ENCODE measurements around the gene HGS. TPM values are rescaled to one million over a fixed set of nuclear protein-coding genes. Genes with fewer than 3 reads are reported as not detected.

HGS gene
- total RNA-seq, 1 experiment from 2014 or later: 160 TPM

GRCh38 chr17:81681672-81682071, 2.1 kb upstream of the HGS start:
- ChIA-PET CTCF (interaction anchor here (1.1 kb wide), 1 partner anchor 9 kb away, joined by 3 read pairs; no protein-coding TSS in a partner anchor), POLR2A (interaction anchor here (0.6 to 5.0 kb wide), 6 partner anchors 16 to 1424 kb away, joined by 3 to 101 read pairs (median 30); partner anchors contain the start of genes CCDC137, NPLOC4, OXLD1 and SLC25A10)
- no peak for DNase-seq (ENCODE audit: unreplicated experiment)
- intact Hi-C loops (cut with micrococcal nuclease): loop anchor here (2.0 kb wide), 1 partner anchor 15 kb away; the partner anchor contains the start of genes CCDC137 and OXLD1
- no TSS peak for BruUV-seq (replicated peaks)
- no peaks in the 10 kb centered on the region for H3K9me3 Mint-ChIP-seq (ENCODE audit: unreplicated experiment)
- no peak for TF ChIP-seq CTCF (IDR thresholded peaks at IDR 0.05; ENCODE audit: unreplicated experiment)
- no peak overlapping the region for H3K27ac Mint-ChIP-seq (ENCODE audit: low read depth, unreplicated experiment)
- H3K27me3 Mint-ChIP-seq (ENCODE audit: insufficient read depth, unreplicated experiment): no peaks in the 10 kb centered on the region
- peaks cover 30% of the 10 kb centered on the region for H3K36me3 Mint-ChIP-seq (ENCODE audit: insufficient read depth, unreplicated experiment)
- peaks cover 5% of the 10 kb centered on the region for H3K4me1 Mint-ChIP-seq (ENCODE audit: insufficient read depth, unreplicated experiment)
- H3K4me3 Mint-ChIP-seq (ENCODE audit: unreplicated experiment): no peak overlapping the region

GRCh38 chr17:81682565-81683207, 1.1 kb upstream of the HGS start:
- ChIA-PET CTCF (interaction anchor here (0.8 to 1.1 kb wide), 2 partner anchors 10 to 14 kb away, joined by 3 read pairs; no protein-coding TSS in a partner anchor), POLR2A (interaction anchor here (0.6 to 5.0 kb wide), 13 partner anchors 13 to 1425 kb away, joined by 3 to 122 read pairs (median 11); partner anchors contain the start of genes CCDC137, FAAP100, MRPL12 and NDUFAF8)
- DNase-seq (ENCODE audit: unreplicated experiment): no peak
- H3K4me1 Mint-ChIP-seq (ENCODE audit: insufficient read depth, unreplicated experiment): peaks cover 5% of the 10 kb centered on the region
- H3K27me3 Mint-ChIP-seq (ENCODE audit: insufficient read depth, unreplicated experiment): no peaks in the 10 kb centered on the region
- H3K9me3 Mint-ChIP-seq (ENCODE audit: unreplicated experiment): no peaks in the 10 kb centered on the region
- intact Hi-C loops (cut with micrococcal nuclease): loop anchor here (1.0 to 2.0 kb wide), 2 partner anchors 16 to 45 kb away; partner anchors contain the start of genes CCDC137, NPLOC4, OXLD1 and TSPAN10
- peak overlapping the region; percentile 89 for H3K27ac Mint-ChIP-seq (ENCODE audit: low read depth, unreplicated experiment)
- H3K36me3 Mint-ChIP-seq (ENCODE audit: insufficient read depth, unreplicated experiment): peaks cover 40% of the 10 kb centered on the region
- H3K4me3 Mint-ChIP-seq (ENCODE audit: unreplicated experiment): peak overlapping the region; percentile 91
- no TSS peak for BruUV-seq (replicated peaks)
- TF ChIP-seq CTCF (IDR thresholded peaks at IDR 0.05; ENCODE audit: unreplicated experiment): no peak

GRCh38 chr17:81683208-81683583, 615 bp upstream of the HGS start:
- Mint-ChIP-seq H3K4me3 (ENCODE audit: unreplicated experiment) (peak overlapping the region; percentile 91), H3K27ac (ENCODE audit: low read depth, unreplicated experiment) (peak overlapping the region; percentile 89), H3K36me3 (ENCODE audit: insufficient read depth, unreplicated experiment) (peaks cover 41% of the 10 kb centered on the region), H3K27me3 (ENCODE audit: insufficient read depth, unreplicated experiment) (no peaks in the 10 kb centered on the region), H3K9me3 (ENCODE audit: unreplicated experiment) (no peaks in the 10 kb centered on the region), H3K4me1 (ENCODE audit: insufficient read depth, unreplicated experiment) (peaks cover 5% of the 10 kb centered on the region)
- ChIA-PET POLR2A (interaction anchor here (0.7 to 5.0 kb wide), 22 partner anchors 9 to 444 kb away, joined by 3 to 122 read pairs (median 6); partner anchors contain the start of genes CCDC137, FAAP100, MCRIP1 and MRPL12), CTCF (interaction anchor here (0.8 to 1.0 kb wide), 2 partner anchors 15 to 31 kb away, joined by 3 read pairs; no protein-coding TSS in a partner anchor)
- no peak for TF ChIP-seq CTCF (IDR thresholded peaks at IDR 0.05; ENCODE audit: unreplicated experiment)
- DNase-seq (ENCODE audit: unreplicated experiment): no peak
- intact Hi-C loops (cut with micrococcal nuclease): loop anchor here (1.0 to 2.0 kb wide), 2 partner anchors 16 to 46 kb away; partner anchors contain the start of genes CCDC137, NPLOC4, OXLD1 and TSPAN10
- no TSS peak for BruUV-seq (replicated peaks)

- intact Hi-C loops (cut with micrococcal nuclease): no loop called here
- CTCF ChIA-PET: interaction anchor here (0.6 to 0.9 kb wide), 3 partner anchors 16 to 206 kb away, joined by 3 to 5 read pairs (median 4); no protein-coding TSS in a partner anchor
Observed at GRCh38 chr17:81684442-81684911, 666 bp downstream of the HGS start.

More at GRCh38 chr17:81684442-81684911, 666 bp downstream of the HGS start:
- Mint-ChIP-seq H3K9me3 (ENCODE audit: unreplicated experiment) (no peaks in the 10 kb centered on the region), H3K36me3 (ENCODE audit: insufficient read depth, unreplicated experiment) (peaks cover 51% of the 10 kb centered on the region), H3K27ac (ENCODE audit: low read depth, unreplicated experiment) (peak overlapping the region; percentile 89), H3K4me1 (ENCODE audit: insufficient read depth, unreplicated experiment) (peaks cover 5% of the 10 kb centered on the region), H3K27me3 (ENCODE audit: insufficient read depth, unreplicated experiment) (no peaks in the 10 kb centered on the region), H3K4me3 (ENCODE audit: unreplicated experiment) (peak overlapping the region; percentile 91)
- no peak for TF ChIP-seq CTCF (IDR thresholded peaks at IDR 0.05; ENCODE audit: unreplicated experiment)
- no peak for DNase-seq (ENCODE audit: unreplicated experiment)
- POLR2A ChIA-PET: interaction anchor here (0.6 to 5.0 kb wide), 20 partner anchors 12 to 242 kb away, joined by 3 to 122 read pairs (median 6); partner anchors contain the start of genes CCDC137, FAAP100, MCRIP1 and MRPL12
- TSS peak; percentile 77 for BruUV-seq (replicated peaks)

Measured in MCF 10A (cell line).